ENCODE measurements around the gene NEK11. TPM values are rescaled to one million over a fixed set of nuclear protein-coding genes. Genes with fewer than 3 reads are reported as not detected.

Gene NEK11
- total and polyA plus RNA-seq, 11 donors, result 0.38 to 4.3 (median 2.1) TPM

DNA sequence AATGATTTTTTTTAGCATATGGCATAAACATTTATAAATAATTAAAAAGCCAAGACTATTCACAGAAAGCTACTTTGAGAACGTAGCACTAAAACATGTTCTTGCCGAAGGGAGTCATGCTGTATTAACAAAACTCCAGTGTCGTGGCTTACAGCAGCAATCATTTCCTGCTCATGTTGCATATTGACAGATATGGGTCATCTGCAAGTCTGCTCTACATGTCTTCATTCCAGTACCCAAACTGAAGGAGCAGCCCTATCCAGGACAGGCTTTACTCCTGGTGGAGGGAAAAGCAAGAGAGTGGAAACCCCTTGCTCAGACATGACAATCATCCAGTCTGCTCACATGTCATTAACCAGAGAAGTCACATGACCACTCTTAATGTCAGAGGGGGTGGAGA, 87.6 kb downstream of the NEK11 start:
- H3K4me1 ChIP-seq, result peaks cover 0 to 3% (median 0%) of the 10 kb centered on the region in 12 donors
- no peak for ATAC-seq

DNA sequence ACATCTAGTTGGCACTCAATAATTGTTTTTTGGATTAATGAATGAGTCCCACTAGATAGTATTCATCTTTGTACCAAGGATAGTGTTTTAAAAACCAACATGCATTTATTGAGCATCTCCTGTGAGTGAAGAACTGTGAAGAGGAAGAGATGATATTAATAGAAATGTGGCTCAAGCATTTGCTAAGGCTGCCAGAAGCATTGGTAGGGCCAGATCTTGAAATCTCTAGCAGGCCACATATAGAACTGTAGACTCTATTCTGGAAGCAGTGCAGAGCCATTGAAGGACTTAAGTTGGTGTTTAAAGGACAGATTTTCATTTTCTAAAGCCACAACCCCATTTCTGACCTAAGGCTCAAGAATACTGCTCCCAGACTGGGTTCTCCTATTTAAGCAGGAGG, 99.0 kb downstream of the NEK11 start:
- TF ChIP-seq, protein P1, sequence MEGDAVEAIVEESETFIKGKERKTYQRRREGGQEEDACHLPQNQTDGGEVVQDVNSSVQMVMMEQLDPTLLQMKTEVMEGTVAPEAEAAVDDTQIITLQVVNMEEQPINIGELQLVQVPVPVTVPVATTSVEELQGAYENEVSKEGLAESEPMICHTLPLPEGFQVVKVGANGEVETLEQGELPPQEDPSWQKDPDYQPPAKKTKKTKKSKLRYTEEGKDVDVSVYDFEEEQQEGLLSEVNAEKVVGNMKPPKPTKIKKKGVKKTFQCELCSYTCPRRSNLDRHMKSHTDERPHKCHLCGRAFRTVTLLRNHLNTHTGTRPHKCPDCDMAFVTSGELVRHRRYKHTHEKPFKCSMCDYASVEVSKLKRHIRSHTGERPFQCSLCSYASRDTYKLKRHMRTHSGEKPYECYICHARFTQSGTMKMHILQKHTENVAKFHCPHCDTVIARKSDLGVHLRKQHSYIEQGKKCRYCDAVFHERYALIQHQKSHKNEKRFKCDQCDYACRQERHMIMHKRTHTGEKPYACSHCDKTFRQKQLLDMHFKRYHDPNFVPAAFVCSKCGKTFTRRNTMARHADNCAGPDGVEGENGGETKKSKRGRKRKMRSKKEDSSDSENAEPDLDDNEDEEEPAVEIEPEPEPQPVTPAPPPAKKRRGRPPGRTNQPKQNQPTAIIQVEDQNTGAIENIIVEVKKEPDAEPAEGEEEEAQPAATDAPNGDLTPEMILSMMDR (IDR thresholded peaks at IDR 0.05), result no peak
- no peak for TF ChIP-seq POLR2A (IDR thresholded peaks at IDR 0.05)
- H3K27me3 ChIP-seq, result no peaks in the 10 kb centered on the region
- no peak for ATAC-seq
- H3K36me3 ChIP-seq, result no peaks in the 10 kb centered on the region
- peaks cover 0 to 34% (median 4%) of the 10 kb centered on the region in 12 donors for H3K9me3 ChIP-seq
- intact Hi-C loops (cut with DNase I), result no loop called here
- no peak overlapping the region for H3K27ac ChIP-seq
- no peak overlapping the region for H3K4me3 ChIP-seq
- DNase-seq, result no peak
- no peaks in the 10 kb centered on the region for H3K4me1 ChIP-seq

More for the DNA sequence above, 87.6 kb downstream of the NEK11 start:
- no peak for DNase-seq
- Histone ChIP-seq H3K27me3 (no peaks in the 10 kb centered on the region), H3K9me3 (peaks cover 0 to 15% (median 0%) of the 10 kb centered on the region in 12 donors), H3K36me3 (no peaks in the 10 kb centered on the region), H3K27ac (no peak overlapping the region), H3K4me3 (no peak overlapping the region)
- no peak for TF ChIP-seq POLR2A (IDR thresholded peaks at IDR 0.05)
- TF ChIP-seq, protein P1 (IDR thresholded peaks at IDR 0.05), result no peak
- intact Hi-C loops (cut with DNase I), result no loop called here
- 26 to 53% (median 41%) methylated on average over 3 of the region's 3 CpGs for WGBS, 4 donors

DNA sequence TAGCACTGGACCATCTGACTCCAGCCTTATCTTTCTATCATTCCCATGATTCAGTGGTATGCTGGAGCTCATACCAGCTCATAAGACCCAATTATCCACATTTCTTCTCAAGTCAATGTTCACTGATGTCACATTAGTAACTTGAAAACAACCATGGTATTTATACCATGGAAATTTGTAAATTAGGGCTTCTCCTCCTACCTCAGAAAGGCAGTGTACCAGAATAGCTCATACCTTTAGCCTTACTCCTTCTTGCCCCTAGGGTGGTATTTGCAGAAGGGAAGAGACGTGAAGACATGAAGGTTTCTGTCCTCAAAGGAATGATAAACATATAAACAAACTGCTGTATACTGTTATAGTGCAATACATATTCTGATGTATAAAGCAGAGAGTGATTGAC, 114.2 kb downstream of the NEK11 start:
- 88 to 97% (median 91%) methylated on average over 1 of the region's 1 CpG for WGBS, 4 donors
- no peaks in the 10 kb centered on the region for H3K36me3 ChIP-seq

DNA sequence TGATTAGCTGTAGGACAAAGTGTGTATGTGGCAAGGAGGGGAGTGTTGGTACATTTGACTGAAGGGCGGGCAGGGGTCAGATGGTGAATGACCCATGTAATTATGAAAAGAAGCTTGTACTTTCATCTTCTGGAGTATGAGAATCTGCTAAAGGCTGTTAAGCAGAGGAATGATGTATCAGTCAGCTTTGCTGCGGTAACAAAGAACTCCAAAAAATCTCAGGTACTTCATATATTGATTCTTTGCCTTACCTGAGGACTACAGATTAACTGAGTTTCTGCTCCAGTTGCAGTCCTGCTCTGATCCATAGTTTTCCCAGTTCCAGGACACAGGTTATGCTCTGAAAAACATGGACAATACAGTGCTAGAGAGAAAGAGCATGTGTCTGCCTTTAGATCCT, 115.1 kb downstream of the NEK11 start:
- intact Hi-C loops (cut with DNase I), result no loop called here
- 96 to 99% (median 97%) methylated on average over 2 of the region's 2 CpGs for WGBS, 4 donors
- peaks cover 0 to 3% (median 0%) of the 10 kb centered on the region in 12 donors for H3K9me3 ChIP-seq
- TF ChIP-seq POLR2A (IDR thresholded peaks at IDR 0.05), result no peak
- TF ChIP-seq, protein P1 (IDR thresholded peaks at IDR 0.05), result no peak
- H3K27ac ChIP-seq, result no peak overlapping the region
- H3K4me3 ChIP-seq, result no peak overlapping the region
- ATAC-seq, result no peak
- no peaks in the 10 kb centered on the region for H3K27me3 ChIP-seq
- no peak for DNase-seq
- no peaks in the 10 kb centered on the region for H3K36me3 ChIP-seq
- H3K4me1 ChIP-seq, result peaks cover 0 to 8% (median 0%) of the 10 kb centered on the region in 12 donors

More for the DNA sequence above, 114.2 kb downstream of the NEK11 start:
- TF ChIP-seq POLR2A (IDR thresholded peaks at IDR 0.05), result no peak
- TF ChIP-seq, protein P1 (IDR thresholded peaks at IDR 0.05), result no peak
- H3K4me3 ChIP-seq, result no peak overlapping the region
- peaks cover 0 to 3% (median 0%) of the 10 kb centered on the region in 12 donors for H3K9me3 ChIP-seq
- DNase-seq (no peak), ATAC-seq (no peak)
- intact Hi-C loops (cut with DNase I), result no loop called here
- H3K27me3 ChIP-seq, result no peaks in the 10 kb centered on the region
- no peak overlapping the region for H3K27ac ChIP-seq
- peaks cover 0 to 14% (median 0%) of the 10 kb centered on the region in 12 donors for H3K4me1 ChIP-seq
